Hepatocyte (in vitro differentiated cells): ENCODE measurements around the gene PRR12. TPM values are rescaled to one million over a fixed set of nuclear protein-coding genes. Genes with fewer than 3 reads are reported as not detected.

ENCODE experiments used
- DNase-seq: peaks from one replicate; pipeline ENCODE4 v3.0.0-alpha.2; 2016; ENCODE audit warnings: low spot score
- H2AFZ ChIP-seq: fragments of 200-600 bp; sonication (generic); 2 replicates; pipeline ENCODE4 v1.6.0; 2016; ENCODE audit warnings: antibody characterized with exemption, mild to moderate bottlenecking
- H3K27ac ChIP-seq: fragments of 200-600 bp; sonication (generic); 2 replicates; pipeline ENCODE4 v1.5.1; 2016; ENCODE audit warnings: mild to moderate bottlenecking
- H3K27me3 ChIP-seq: fragments of 200-600 bp; sonication (generic); 2 replicates; pipeline ENCODE4 v1.6.1; 2016
- H3K36me3 ChIP-seq: fragments of 200-600 bp; sonication (generic); replicated peaks from 2 replicates; pipeline ENCODE4 v1.5.1; 2016; ENCODE audit warnings: low read depth; ENCODE audit not compliant: insufficient read depth
- H3K4me1 ChIP-seq: fragments of 200-600 bp; sonication (generic); 2 replicates; pipeline ENCODE4 v1.5.1; 2016; ENCODE audit warnings: mild to moderate bottlenecking, moderate library complexity; ENCODE audit not compliant: insufficient read depth
- H3K4me2 ChIP-seq: fragments of 200-600 bp; sonication (generic); 2 replicates; pipeline ENCODE4 v1.6.0; 2016
- H3K4me3 ChIP-seq: fragments of 200-600 bp; sonication (generic); 2 replicates; pipeline ENCODE4 v1.5.1; 2016; ENCODE audit warnings: mild to moderate bottlenecking
- H3K79me2 ChIP-seq: fragments of 200-600 bp; sonication (generic); 2 replicates; pipeline ENCODE4 v1.6.0; 2017; ENCODE audit warnings: mild to moderate bottlenecking
- H3K9me2 ChIP-seq: fragments of 200-600 bp; sonication (generic); replicated peaks from 2 replicates; pipeline ENCODE4 v1.6.0; 2017; ENCODE audit warnings: mild to moderate bottlenecking; ENCODE audit not compliant: insufficient read depth
- H3K9me3 ChIP-seq: fragments of 200-600 bp; sonication (generic); 2 replicates; pipeline ENCODE4 v1.5.1; 2016; ENCODE audit warnings: low read depth, mild to moderate bottlenecking
- H4K20me1 ChIP-seq: fragments of 200-600 bp; sonication (generic); 2 replicates; pipeline ENCODE4 v1.6.0; 2016; ENCODE audit warnings: mild to moderate bottlenecking; ENCODE audit not compliant: insufficient read depth, poor library complexity, severe bottlenecking
- EZH2 ChIP-seq: fragments of 200-600 bp; sonication (generic); IDR thresholded peaks from 2 replicates; pipeline ENCODE4 v1.6.1; 2016; ENCODE audit warnings: antibody characterized with exemption, mild to moderate bottlenecking, borderline replicate concordance
- EZH2phosphoT487 ChIP-seq: fragments of 200-600 bp; sonication (generic); IDR thresholded peaks from one replicate; pipeline ENCODE4 v1.6.1; 2018; ENCODE audit warnings: antibody characterized with exemption, mild to moderate bottlenecking, low read depth, moderate library complexity; ENCODE audit not compliant: unreplicated experiment, severe bottlenecking
- WGBS: methylation state at CpG from one replicate; pipeline ENCODE4 v1.1.6; 2016; ENCODE audit warnings: low lambda C conversion rate; ENCODE audit errors: missing lambda C conversion rate; 5-methylcytosine and 5-hydroxymethylcytosine counted together
- polyA plus RNA-seq: library from polyadenylated mRNA; unstranded; fragments of >200 nt; fragmentation: Nextera tagmentation; extraction: Ambion mirVana; gene quantifications from 2 replicates; pipeline ENCODE4 v1.2.1, GENCODE V29; 2016
- total RNA-seq: library from RNA; depleted of rRNA; stranded (reverse); fragments of >200 nt; gene quantifications from 2 replicates; pipeline ENCODE4 v1.2.3, GENCODE V29; 2014
- TF ChIP-seq, protein P1 (sequence below): fragments of 200-600 bp; sonication (generic); IDR thresholded peaks from 2 replicates; pipeline ENCODE4 v1.5.1; 2016; ENCODE audit warnings: antibody characterized with exemption, mild to moderate bottlenecking; ENCODE audit not compliant: poor library complexity

The PRR12 gene
- total and polyA plus RNA-seq, 2 experiments from 2014 or later, result 2.7 to 3.7 TPM

DNA sequence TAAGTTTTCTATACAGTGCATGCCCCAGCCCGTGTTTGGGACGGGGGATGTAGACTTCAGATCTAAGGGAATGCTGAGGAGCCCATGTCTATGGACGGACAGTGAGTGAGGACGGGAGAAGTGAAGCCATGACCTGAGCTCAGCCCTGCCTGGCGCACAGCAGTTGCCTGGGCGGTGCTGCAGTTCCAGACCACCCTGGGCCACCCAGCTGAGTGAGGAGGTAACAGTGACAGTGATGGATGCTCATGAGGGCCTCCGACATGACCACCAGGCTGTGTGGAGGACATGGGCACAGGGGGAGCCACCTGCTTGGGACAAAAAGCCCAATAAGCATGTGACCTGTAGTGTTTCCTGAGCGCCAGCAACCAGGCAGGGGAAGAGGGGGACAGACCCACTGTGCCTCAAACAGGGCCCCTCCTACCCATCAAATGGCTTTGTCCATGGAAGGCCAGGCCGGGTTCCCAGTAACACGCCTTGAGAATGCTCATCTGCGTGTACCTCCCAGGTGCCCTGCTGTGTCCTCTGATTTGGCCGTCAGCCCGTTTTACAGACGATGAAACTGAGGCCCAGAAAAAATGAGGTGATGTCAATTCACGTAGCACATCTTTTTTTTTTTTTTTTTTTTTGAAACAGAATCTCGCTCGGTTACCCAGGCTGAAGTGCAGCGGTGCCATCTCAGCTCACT lies 33.2 kb upstream of the PRR12 start:
- peaks cover 20% of the 10 kb centered on the region for H3K79me2 ChIP-seq
- H3K4me1 ChIP-seq, result peaks cover 5% of the 10 kb centered on the region
- H3K27me3 ChIP-seq, result no peaks in the 10 kb centered on the region
- no peak overlapping the region for H2AFZ ChIP-seq
- no peak overlapping the region for H3K4me2 ChIP-seq
- H3K4me3 ChIP-seq, result no peak overlapping the region
- no peak overlapping the region for H3K27ac ChIP-seq
- no peaks in the 10 kb centered on the region for H3K9me3 ChIP-seq
- H4K20me1 ChIP-seq, result no peaks in the 10 kb centered on the region
- H3K36me3 ChIP-seq, result no peaks in the 10 kb centered on the region
- 94% methylated on average over 18 of the region's 18 CpGs for WGBS
- TF ChIP-seq, protein P1, sequence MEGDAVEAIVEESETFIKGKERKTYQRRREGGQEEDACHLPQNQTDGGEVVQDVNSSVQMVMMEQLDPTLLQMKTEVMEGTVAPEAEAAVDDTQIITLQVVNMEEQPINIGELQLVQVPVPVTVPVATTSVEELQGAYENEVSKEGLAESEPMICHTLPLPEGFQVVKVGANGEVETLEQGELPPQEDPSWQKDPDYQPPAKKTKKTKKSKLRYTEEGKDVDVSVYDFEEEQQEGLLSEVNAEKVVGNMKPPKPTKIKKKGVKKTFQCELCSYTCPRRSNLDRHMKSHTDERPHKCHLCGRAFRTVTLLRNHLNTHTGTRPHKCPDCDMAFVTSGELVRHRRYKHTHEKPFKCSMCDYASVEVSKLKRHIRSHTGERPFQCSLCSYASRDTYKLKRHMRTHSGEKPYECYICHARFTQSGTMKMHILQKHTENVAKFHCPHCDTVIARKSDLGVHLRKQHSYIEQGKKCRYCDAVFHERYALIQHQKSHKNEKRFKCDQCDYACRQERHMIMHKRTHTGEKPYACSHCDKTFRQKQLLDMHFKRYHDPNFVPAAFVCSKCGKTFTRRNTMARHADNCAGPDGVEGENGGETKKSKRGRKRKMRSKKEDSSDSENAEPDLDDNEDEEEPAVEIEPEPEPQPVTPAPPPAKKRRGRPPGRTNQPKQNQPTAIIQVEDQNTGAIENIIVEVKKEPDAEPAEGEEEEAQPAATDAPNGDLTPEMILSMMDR, result no peak
- no peak for TF ChIP-seq EZH2
- no peak for TF ChIP-seq EZH2phosphoT487
- no peak for DNase-seq
- no peaks in the 10 kb centered on the region for H3K9me2 ChIP-seq

DNA sequence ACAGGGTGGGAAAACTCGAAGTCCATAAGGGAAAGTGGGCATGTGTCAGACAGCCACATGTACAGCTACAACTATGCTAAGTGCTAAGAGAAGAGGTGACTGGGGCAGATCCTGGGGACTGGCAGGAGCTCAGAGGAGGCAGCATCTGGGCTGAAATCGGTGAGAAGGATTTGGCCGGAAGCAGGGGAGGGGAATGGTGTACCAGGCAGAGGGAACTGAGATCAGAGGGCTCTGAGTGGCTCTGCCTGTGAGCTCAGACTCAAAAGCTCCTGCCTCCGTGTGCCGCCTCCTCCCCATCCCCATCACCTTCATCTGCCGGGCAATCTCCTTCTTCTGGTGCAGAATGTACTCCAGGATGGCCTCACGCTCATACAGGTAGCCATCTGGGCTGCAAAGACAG lies 32.4 kb upstream of the PRR12 start:
- H3K4me3 ChIP-seq, result no peak overlapping the region
- H3K27ac ChIP-seq, result no peak overlapping the region
- no peaks in the 10 kb centered on the region for H3K36me3 ChIP-seq
- H2AFZ ChIP-seq, result no peak overlapping the region
- DNase-seq, result no peak
- no peaks in the 10 kb centered on the region for H3K27me3 ChIP-seq
- no peaks in the 10 kb centered on the region for H3K9me3 ChIP-seq
- H4K20me1 ChIP-seq, result no peaks in the 10 kb centered on the region
- 96% methylated on average over 7 of the region's 7 CpGs for WGBS
- H3K9me2 ChIP-seq, result no peaks in the 10 kb centered on the region
- H3K4me2 ChIP-seq, result no peak overlapping the region
- H3K4me1 ChIP-seq, result peaks cover 5% of the 10 kb centered on the region
- TF ChIP-seq, protein P1, result no peak
- TF ChIP-seq EZH2phosphoT487 (no peak), EZH2 (no peak)
- H3K79me2 ChIP-seq, result peaks cover 29% of the 10 kb centered on the region

DNA sequence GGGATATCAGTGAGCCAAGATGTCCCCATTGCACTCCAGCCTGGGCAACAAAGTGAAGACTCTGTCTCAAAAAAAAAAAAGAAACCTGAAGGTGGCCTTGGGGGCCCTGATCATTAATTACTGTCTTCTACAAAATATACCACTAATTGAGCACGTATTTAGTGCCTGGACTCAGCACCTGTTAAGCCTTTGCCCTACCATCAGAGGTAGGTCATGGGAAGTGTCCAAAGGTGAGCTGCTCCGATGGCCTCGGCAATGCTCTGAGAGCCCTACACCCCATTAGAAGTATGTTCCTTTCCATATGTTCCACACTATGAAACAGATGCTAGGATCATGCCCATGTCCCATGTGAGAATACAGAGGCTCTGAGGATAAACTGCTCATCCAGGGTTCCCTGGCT lies 31.5 kb upstream of the PRR12 start:
- WGBS, result 94% methylated on average over 3 of the region's 3 CpGs
- no peaks in the 10 kb centered on the region for H3K27me3 ChIP-seq
- H3K9me2 ChIP-seq, result no peaks in the 10 kb centered on the region
- H2AFZ ChIP-seq, result no peak overlapping the region
- DNase-seq, result no peak
- peaks cover 5% of the 10 kb centered on the region for H3K4me1 ChIP-seq
- no peaks in the 10 kb centered on the region for H3K36me3 ChIP-seq
- H4K20me1 ChIP-seq, result no peaks in the 10 kb centered on the region
- H3K79me2 ChIP-seq, result peaks cover 37% of the 10 kb centered on the region
- H3K9me3 ChIP-seq, result no peaks in the 10 kb centered on the region
- TF ChIP-seq, protein P1, result no peak
- TF ChIP-seq EZH2, result no peak
- no peak for TF ChIP-seq EZH2phosphoT487
- no peak overlapping the region for H3K27ac ChIP-seq
- H3K4me3 ChIP-seq, result no peak overlapping the region
- no peak overlapping the region for H3K4me2 ChIP-seq
